ENCODE results near the gene POR. TPM values are rescaled to one million over a fixed set of nuclear protein-coding genes. Genes with fewer than 3 reads are reported as not detected.
"Not testable (repeated sequence)": the region's sequence is repeated elsewhere in the genome, so short reads cannot be mapped to it uniquely, and the experiment has no call there.

Gene POR
- total RNA-seq, 2 experiments from 2014 or later: 24.9 to 33.8 TPM

DNA sequence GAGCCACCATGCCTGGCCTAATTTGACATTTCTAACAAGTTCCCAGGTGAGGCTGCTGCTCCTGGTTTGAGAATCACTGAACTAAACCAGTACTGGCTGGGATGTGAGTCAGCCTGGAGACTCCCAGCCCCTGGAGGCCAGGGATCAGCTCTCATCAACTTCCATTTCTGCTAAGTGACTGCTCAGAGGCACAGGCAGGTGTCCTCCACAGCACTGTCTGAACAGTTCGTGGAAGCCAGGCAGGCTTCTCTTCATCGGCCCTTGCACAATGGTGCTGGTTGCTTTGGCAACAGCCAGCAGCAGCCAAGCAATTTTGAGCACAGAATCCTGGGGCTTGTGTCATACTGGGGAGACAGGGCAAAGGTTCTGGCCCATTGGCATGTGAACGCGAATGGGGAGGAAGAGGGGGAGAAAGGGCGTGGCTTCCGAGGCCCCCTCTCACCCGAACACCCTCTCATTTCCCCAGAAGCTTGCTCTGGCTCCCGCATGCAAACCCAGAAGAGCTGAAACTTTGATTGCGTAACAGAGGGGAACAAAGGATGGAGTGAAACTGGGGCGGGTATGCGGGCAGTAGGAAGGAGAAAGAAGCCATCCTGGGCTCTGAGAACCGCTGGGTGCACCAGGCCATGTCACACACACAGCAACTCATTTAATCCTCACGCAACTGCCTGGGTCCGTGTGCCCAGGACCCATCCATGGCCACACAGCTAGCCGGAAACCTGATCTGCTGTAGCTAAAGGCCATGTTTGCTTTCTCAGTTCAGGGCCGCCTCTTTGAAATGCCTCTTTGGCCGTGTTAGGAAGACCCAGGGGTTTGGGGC, 9.0 kb upstream of the POR start:
- Mint-ChIP-seq H3K36me3 (ENCODE audit: low read depth) (no peaks in the 10 kb centered on the region), H3K4me1 (peaks cover 3% of the 10 kb centered on the region), H3K27me3 (no peaks in the 10 kb centered on the region), H3K9me3 (ENCODE audit: low read depth) (no peaks in the 10 kb centered on the region), H3K4me3 (no peak overlapping the region), H3K27ac (no peak overlapping the region)
- ATAC-seq (no peak), DNase-seq (no peak)
- POLR2A ChIA-PET: no interaction called here
- intact Hi-C loops (cut with DNase I, micrococcal nuclease): no loop called here
- CTCF ChIA-PET: interaction anchor here (0.6 kb wide), 1 partner anchor 27 kb away, joined by 3 read pairs; no protein-coding TSS in a partner anchor

DNA sequence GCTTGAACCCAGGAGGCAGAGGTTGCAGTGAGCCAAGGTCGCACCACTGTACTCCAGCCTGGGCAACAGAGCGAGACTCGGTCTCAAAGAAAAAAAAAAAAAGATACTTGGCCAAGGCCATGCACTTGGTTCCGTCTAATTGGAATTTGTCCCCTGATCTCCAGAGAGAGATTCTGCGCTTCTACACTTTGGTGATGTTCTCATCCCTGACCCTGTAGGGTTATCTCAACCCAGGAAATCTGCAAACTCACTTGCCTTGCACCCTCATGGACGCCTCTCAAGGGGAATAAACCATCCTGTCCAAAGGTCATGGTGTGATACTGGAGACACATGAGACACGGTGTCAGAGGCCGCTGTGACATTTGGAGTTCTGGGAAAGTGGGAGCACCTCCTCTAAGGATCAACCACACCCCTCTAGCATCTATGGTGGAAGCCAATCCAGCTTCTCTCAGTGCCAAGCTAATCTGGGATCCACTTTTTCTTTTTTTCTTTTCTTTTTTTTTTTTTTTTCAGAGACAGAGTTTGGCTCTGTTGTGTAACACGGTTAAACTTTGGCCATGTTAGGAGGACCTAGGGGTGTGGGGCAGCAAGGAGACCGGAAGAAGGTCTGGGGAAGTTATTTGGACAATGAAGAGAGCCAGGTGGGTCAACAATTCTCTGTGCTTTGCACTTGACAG, 7.8 kb upstream of the POR start:
- Mint-ChIP-seq H3K9me3 (ENCODE audit: low read depth) (no peaks in the 10 kb centered on the region), H3K36me3 (ENCODE audit: low read depth) (no peaks in the 10 kb centered on the region), H3K27me3 (no peaks in the 10 kb centered on the region), H3K27ac (no peak overlapping the region), H3K4me1 (peaks cover 3% of the 10 kb centered on the region), H3K4me3 (no peak overlapping the region)
- CTCF ChIA-PET: interaction anchor here (0.6 kb wide), 1 partner anchor 25 kb away, joined by 3 read pairs; no protein-coding TSS in a partner anchor
- no peak for DNase-seq
- ATAC-seq: no peak
- POLR2A ChIA-PET: no interaction called here
- intact Hi-C loops (cut with DNase I, micrococcal nuclease): no loop called here

DNA sequence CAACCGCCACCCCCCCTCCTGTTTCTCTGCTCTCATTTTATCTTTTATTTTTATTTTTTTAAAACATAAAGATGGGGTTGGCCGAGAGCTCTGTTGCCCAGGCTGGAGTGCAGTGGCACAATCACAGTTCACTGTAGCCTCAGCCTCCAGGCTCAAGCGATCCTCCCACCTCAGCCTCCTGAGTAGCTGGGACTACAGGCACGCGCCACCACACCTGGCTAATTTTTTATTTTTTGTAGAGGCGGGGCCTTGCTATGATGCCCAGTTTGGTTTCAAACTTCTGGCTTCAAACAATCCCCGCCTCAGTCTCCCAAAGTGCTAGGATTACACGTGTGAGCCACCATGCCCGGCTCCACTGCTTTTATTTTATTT, 7.3 kb upstream of the POR start:
- DNase-seq; CTCF ChIA-PET; intact Hi-C loops (cut with DNase I, micrococcal nuclease); H3K36me3 Mint-ChIP-seq (ENCODE audit: low read depth); H3K4me1 Mint-ChIP-seq; H3K9me3 Mint-ChIP-seq (ENCODE audit: low read depth); ATAC-seq; H3K27ac Mint-ChIP-seq; H3K4me3 Mint-ChIP-seq; H3K27me3 Mint-ChIP-seq; POLR2A ChIA-PET: not testable (repeated sequence)

DNA sequence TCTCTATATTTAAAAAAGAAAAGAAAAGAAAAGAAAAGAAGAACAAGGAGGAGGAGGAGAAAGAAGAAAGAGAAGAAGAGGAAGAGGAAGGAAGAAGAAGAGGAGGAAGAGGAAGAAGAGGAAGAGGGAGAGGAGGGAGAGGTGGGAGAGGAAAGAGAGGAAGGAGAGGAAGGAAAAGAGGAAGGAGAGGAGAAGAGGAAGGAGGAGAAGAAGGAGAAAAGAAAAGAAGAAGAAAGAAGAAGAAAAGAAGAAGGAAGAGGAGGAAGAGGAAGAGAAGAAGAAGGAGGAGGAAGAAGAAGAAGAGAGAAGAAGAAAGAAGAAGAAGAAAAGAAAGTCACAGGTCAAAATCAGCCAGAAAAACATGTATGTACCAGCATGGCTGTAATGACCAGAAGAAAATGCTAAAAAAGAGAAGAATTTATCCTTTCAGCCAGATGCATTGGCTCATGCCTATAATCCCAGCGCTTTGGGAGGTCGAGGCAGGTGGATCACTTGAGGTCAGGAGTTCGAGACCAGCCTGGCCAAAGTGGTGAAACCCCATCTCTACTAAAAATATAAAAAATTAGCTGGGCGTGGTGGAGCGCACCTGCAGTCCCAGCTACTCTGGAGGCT, 5.3 kb upstream of the POR start:
- intact Hi-C loops (cut with DNase I, micrococcal nuclease): no loop called here
- POLR2A ChIA-PET: no interaction called here
- H3K27ac Mint-ChIP-seq: no peak overlapping the region

DNA sequence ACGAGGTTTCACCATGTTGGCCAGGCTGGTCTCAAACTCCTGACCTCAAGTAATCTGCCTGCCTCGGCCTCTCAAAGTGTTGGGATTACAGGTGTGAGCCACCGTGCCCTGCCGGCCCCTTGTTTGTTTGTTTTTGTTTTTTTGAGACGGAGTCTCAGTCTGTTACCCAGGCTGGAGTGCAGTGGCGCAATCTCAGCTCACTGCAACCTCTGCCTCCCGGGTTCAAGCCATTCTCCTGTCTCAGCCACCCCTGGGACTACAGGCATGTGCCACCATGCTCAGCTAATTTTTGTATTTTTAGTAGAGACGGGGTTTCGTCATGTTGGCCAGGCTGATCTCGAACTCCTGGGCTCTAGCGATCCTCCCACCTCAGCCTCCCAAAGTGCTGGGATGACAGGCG, 3.8 kb upstream of the POR start:
- H3K4me3 Mint-ChIP-seq; intact Hi-C loops (cut with DNase I, micrococcal nuclease); H3K27ac Mint-ChIP-seq; H3K27me3 Mint-ChIP-seq; H3K36me3 Mint-ChIP-seq (ENCODE audit: low read depth); ATAC-seq; CTCF ChIA-PET; DNase-seq; H3K9me3 Mint-ChIP-seq (ENCODE audit: low read depth): not testable (repeated sequence)
- POLR2A ChIA-PET: interaction anchor here (0.9 kb wide), 1 partner anchor 32 kb away, joined by 3 read pairs; the partner anchor contains the start of gene RHBDD2
- peaks cover 11% of the 10 kb centered on the region for H3K4me1 Mint-ChIP-seq

More for the DNA sequence above, 5.3 kb upstream of the POR start:
- ATAC-seq: no peak
- Mint-ChIP-seq H3K9me3 (ENCODE audit: low read depth) (no peaks in the 10 kb centered on the region), H3K27me3 (no peaks in the 10 kb centered on the region), H3K4me3 (no peak overlapping the region), H3K36me3 (ENCODE audit: low read depth) (no peaks in the 10 kb centered on the region), H3K4me1 (peaks cover 8% of the 10 kb centered on the region)
- DNase-seq: no peak
- CTCF ChIA-PET: interaction anchor here (0.7 kb wide), 1 partner anchor 18 kb away, joined by 3 read pairs; no protein-coding TSS in a partner anchor

DNA sequence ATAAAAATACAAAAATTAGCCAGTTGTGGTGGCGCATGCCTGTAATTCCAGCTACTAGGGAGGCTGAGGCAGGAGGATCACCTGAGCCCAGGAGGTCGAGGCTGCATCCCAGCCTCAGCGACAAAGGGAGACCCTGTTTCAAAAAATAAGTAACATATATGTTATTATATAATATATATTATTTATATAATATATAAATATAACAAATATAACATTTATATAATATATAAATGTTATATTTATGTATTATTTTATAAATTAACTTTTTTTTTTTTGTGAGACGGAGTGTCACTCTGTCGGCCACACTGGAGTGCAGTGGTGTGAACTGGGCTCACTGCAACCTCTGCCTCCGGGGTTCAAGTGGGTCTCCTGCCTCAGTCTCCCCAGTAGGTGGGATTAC, 1.5 kb upstream of the POR start:
- no peaks in the 10 kb centered on the region for H3K27me3 Mint-ChIP-seq
- ChIA-PET CTCF (interaction anchor here (1.1 kb wide), 1 partner anchor 15 kb away, joined by 3 read pairs; no protein-coding TSS in a partner anchor), POLR2A (no interaction called here)
- DNase-seq (no peak), ATAC-seq (no peak)
- intact Hi-C loops (cut with DNase I, micrococcal nuclease): no loop called here
- peak overlapping the region; percentile 80 for H3K4me3 Mint-ChIP-seq
- no peaks in the 10 kb centered on the region for H3K36me3 Mint-ChIP-seq (ENCODE audit: low read depth)
- no peak overlapping the region for H3K27ac Mint-ChIP-seq
- no peaks in the 10 kb centered on the region for H3K9me3 Mint-ChIP-seq (ENCODE audit: low read depth)
- peaks cover 17% of the 10 kb centered on the region for H3K4me1 Mint-ChIP-seq

DNA sequence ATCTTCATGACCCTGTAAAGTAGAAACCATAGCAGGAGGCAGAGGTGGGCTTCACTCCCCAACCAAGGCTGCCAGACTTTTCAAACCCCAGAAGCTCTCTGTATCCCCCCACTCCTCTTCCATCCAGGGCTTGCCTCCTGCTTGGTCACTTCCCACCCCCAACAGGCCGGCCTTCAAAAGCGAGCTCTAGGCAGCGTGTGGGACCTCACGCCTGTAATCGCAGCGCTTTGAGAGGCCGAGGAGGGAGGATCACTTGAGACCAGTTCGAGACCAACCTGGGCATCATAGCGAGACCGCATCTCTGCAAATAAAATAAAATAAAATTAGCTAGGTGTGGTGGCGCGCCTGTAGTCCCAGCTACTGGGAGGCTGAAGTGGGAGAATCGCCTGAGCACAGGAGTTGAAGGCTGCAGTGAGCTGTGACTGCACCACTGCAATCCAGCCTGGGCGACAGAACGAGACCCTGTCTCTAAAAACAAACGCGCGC, 743 bp upstream of the POR start:
- DNase-seq (no peak), ATAC-seq (no peak)
- no peaks in the 10 kb centered on the region for H3K9me3 Mint-ChIP-seq (ENCODE audit: low read depth)
- POLR2A ChIA-PET: interaction anchor here (0.8 kb wide), 1 partner anchor 36 kb away, joined by 6 read pairs; no protein-coding TSS in a partner anchor
- H3K4me1 Mint-ChIP-seq: peaks cover 23% of the 10 kb centered on the region
- no peaks in the 10 kb centered on the region for H3K27me3 Mint-ChIP-seq
- no peaks in the 10 kb centered on the region for H3K36me3 Mint-ChIP-seq (ENCODE audit: low read depth)
- CTCF ChIA-PET: interaction anchor here (1.1 to 1.4 kb wide), 2 partner anchors 14 to 106 kb away, joined by 3 to 11 read pairs; no protein-coding TSS in a partner anchor
- intact Hi-C loops (cut with DNase I, micrococcal nuclease): loop anchor here (1.0 to 2.0 kb wide), 5 partner anchors 35 to 253 kb away; partner anchors contain the start of gene RHBDD2 (in 1 of the 2)
- peak overlapping the region; percentile 81 for H3K27ac Mint-ChIP-seq
- peak overlapping the region; percentile 80 for H3K4me3 Mint-ChIP-seq

DNA sequence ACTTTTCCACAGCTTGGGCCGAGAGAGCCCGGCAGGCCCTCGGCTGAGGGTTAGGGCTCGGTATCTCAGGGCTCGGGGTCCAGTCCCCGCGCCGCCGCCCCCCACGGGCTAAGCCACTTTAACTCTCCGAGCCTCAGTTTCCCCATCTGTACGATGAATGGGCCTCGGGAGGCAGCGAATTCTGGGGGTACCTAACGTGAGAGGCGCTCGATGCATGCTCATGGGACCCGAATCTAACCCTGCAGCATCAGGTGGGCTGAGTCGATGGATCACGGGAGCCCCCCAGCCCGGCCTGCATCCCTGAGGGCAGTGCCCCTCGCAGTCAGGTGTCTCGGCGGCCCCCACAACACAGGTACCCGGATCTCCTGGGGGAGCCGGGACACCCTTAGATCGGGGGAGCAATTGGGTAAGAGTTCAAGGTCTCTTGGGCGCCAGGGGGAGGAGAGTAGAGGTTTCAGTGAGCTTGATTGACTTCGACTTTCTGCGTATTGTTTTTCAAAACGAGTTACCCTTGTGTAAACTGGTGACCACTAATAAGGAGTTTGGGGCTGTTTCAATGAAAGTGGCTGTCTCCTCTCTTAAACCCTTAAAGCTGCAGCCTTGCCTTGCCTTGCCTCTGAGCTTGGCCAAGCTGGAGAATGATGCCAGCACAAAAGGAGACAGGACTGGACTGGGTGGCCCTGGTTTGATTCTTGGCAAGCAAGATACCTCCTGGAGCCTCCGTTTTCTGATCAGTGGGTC, 631 bp downstream of the POR start:
- intact Hi-C loops (cut with DNase I, micrococcal nuclease): loop anchor here (1.0 to 5.0 kb wide), 12 partner anchors 37 to 444 kb away; partner anchors contain the start of genes TMEM120A (in 2 of the 2) and STYXL1 (in 1 of the 2)
- ATAC-seq: no peak
- H3K36me3 Mint-ChIP-seq (ENCODE audit: low read depth): no peaks in the 10 kb centered on the region
- CTCF ChIA-PET: interaction anchor here (0.7 to 1.4 kb wide), 2 partner anchors 104 to 105 kb away, joined by 3 to 11 read pairs; no protein-coding TSS in a partner anchor
- no peaks in the 10 kb centered on the region for H3K9me3 Mint-ChIP-seq (ENCODE audit: low read depth)
- peak; percentile 45 for DNase-seq
- H3K27ac Mint-ChIP-seq: peak overlapping the region; percentile 24
- peaks cover 32% of the 10 kb centered on the region for H3K4me1 Mint-ChIP-seq
- POLR2A ChIA-PET: interaction anchor here (0.7 to 1.1 kb wide), 4 partner anchors 10 to 138 kb away, joined by 3 to 4 read pairs (median 4); no protein-coding TSS in a partner anchor
- peak overlapping the region; percentile 80 for H3K4me3 Mint-ChIP-seq
- no peaks in the 10 kb centered on the region for H3K27me3 Mint-ChIP-seq

DNA sequence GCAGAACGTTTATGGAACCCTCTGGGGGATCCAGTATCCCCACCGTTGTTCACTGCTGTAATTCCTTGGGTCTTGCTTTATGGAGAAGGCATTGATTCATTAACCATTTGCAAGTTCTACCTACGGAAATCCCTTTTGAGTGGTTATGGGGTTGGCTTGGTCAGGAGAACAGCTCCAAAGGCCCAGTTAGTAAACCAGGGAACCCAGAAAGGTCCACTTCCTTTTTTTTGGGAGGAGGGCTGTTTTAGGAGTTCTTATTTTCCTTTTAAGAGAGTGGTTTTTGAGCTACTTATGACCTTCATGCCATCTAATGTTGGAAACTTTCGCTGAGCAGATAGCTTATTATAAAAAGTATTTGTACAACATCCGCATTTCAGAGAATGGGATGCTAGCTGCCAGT, 1.3 kb downstream of the POR start:
- Mint-ChIP-seq H3K27ac (no peak overlapping the region), H3K4me3 (peak overlapping the region; percentile 80), H3K9me3 (ENCODE audit: low read depth) (no peaks in the 10 kb centered on the region), H3K4me1 (peaks cover 37% of the 10 kb centered on the region), H3K27me3 (no peaks in the 10 kb centered on the region), H3K36me3 (ENCODE audit: low read depth) (peaks cover 3% of the 10 kb centered on the region)
- intact Hi-C loops (cut with DNase I, micrococcal nuclease): loop anchor here in 1 of 2 experiments (5.0 kb wide), 1 partner anchor 76 kb away; the partner anchor contains the start of gene TMEM120A
- CTCF ChIA-PET: interaction anchor here (0.7 to 0.9 kb wide), 3 partner anchors 26 to 104 kb away, joined by 3 read pairs; no protein-coding TSS in a partner anchor
- no peak for DNase-seq
- no peak for ATAC-seq
- POLR2A ChIA-PET: interaction anchor here (0.7 to 1.4 kb wide), 5 partner anchors 9 to 137 kb away, joined by 3 to 4 read pairs (median 3); no protein-coding TSS in a partner anchor
